GF-D8 (cell line): ENCODE results near the gene EDEM2.
A peak's percentile ranks its signal among the peaks of the same experiment; 100 is the strongest.
"Not testable (repeated sequence)": the region's sequence is repeated elsewhere in the genome, so short reads cannot be mapped to it uniquely, and the experiment has no call there.

Source experiments
- DNase-seq: peaks from one replicate; lab custom pipeline; 2025; lab: John Stamatoyannopoulos, UW

EDEM2 gene

GRCh38 chr20:35168701-35169409 lies 21.7 kb upstream of the EDEM2 start:
- DNase-seq = not testable (repeated sequence)

GRCh38 chr20:35167787-35168186 lies 20.7 kb upstream of the EDEM2 start:
- DNase-seq = no peak

- peak; percentile 93 for DNase-seq
Measured at GRCh38 chr20:35166242-35166830, 19.2 kb upstream of the EDEM2 start.

GRCh38 chr20:35165221-35166185 lies 18.4 kb upstream of the EDEM2 start:
- no peak for DNase-seq

- not testable (repeated sequence) for DNase-seq
Measured at GRCh38 chr20:35164531-35164930, 17.4 kb upstream of the EDEM2 start.

- not testable (repeated sequence) for DNase-seq
Measured at GRCh38 chr20:35160341-35160740, 13.2 kb upstream of the EDEM2 start.

GRCh38 chr20:35156978-35157377 lies 9.8 kb upstream of the EDEM2 start:
- no peak for DNase-seq

GRCh38 chr20:35155936-35156335 lies 8.8 kb upstream of the EDEM2 start:
- DNase-seq = no peak

GRCh38 chr20:35151736-35152135 lies 4.6 kb upstream of the EDEM2 start:
- DNase-seq = no peak

GRCh38 chr20:35150846-35151579 lies 3.9 kb upstream of the EDEM2 start:
- no peak for DNase-seq

GRCh38 chr20:35147575-35148071 lies 487 bp upstream of the EDEM2 start:
- peak; percentile 65 for DNase-seq

- DNase-seq = no peak
Measured at GRCh38 chr20:35146299-35146919, 727 bp downstream of the EDEM2 start.

- DNase-seq = no peak
Measured at GRCh38 chr20:35145141-35145564, 2.0 kb downstream of the EDEM2 start.

- DNase-seq = peak; percentile 87
Measured at GRCh38 chr20:35144694-35145093, 2.4 kb downstream of the EDEM2 start.

GRCh38 chr20:35135867-35136586 lies 11.1 kb downstream of the EDEM2 start:
- no peak for DNase-seq

GRCh38 chr20:35134880-35135279 lies 12.3 kb downstream of the EDEM2 start:
- no peak for DNase-seq

GRCh38 chr20:35134472-35134871 lies 12.7 kb downstream of the EDEM2 start:
- DNase-seq = no peak

- DNase-seq = no peak
Measured at GRCh38 chr20:35133735-35134134, 13.4 kb downstream of the EDEM2 start.

GRCh38 chr20:35133031-35133430 lies 14.1 kb downstream of the EDEM2 start:
- no peak for DNase-seq

GRCh38 chr20:35131934-35132333 lies 15.2 kb downstream of the EDEM2 start:
- no peak for DNase-seq

- DNase-seq = no peak
Measured at GRCh38 chr20:35129647-35130069, 17.5 kb downstream of the EDEM2 start.
